Calu3 (cell line): ENCODE results near the gene FBXL17. TPM values are rescaled to one million over a fixed set of nuclear protein-coding genes. Genes with fewer than 3 reads are reported as not detected.

Source experiments
- BruUV-seq: library from RNA; stranded (reverse); fragments of 400-500 nt; replicated peaks from 2 replicates; lab custom pipeline; 2021; lab: Mats Ljungman, UMichigan
- CTCF ChIA-PET: fragments of 300-600 bp; sonication (Branson Sonifier 250); formaldehyde crosslinking; loops from one replicate; lab custom pipeline; 2022; ENCODE audit warnings: antibody characterized with exemption; lab: Charles Lee
- DNase-seq: peaks from one replicate; pipeline ENCODE4 v3.0.0; 2022
- H3K27ac Mint-ChIP-seq: one replicate; pipeline ENCODE4 v1.8.0; 2022; ENCODE audit warnings: mixed read lengths; ENCODE audit not compliant: unreplicated experiment
- H3K27me3 Mint-ChIP-seq: one replicate; pipeline ENCODE4 v1.8.0; 2022; ENCODE audit warnings: mixed read lengths; ENCODE audit not compliant: unreplicated experiment
- H3K36me3 Mint-ChIP-seq: one replicate; pipeline ENCODE4 v1.8.0; 2022; ENCODE audit warnings: mild to moderate bottlenecking, moderate library complexity, mixed read lengths; ENCODE audit not compliant: insufficient read depth, unreplicated experiment
- H3K4me1 Mint-ChIP-seq: one replicate; pipeline ENCODE4 v1.8.0; 2022; ENCODE audit warnings: mild to moderate bottlenecking, low read depth, mixed read lengths; ENCODE audit not compliant: unreplicated experiment
- H3K4me3 Mint-ChIP-seq: one replicate; pipeline ENCODE4 v1.8.0; 2022; ENCODE audit warnings: mild to moderate bottlenecking, low read depth, moderate library complexity, mixed read lengths; ENCODE audit not compliant: unreplicated experiment
- H3K9me3 Mint-ChIP-seq: one replicate; pipeline ENCODE4 v1.8.0; 2022; ENCODE audit warnings: low read depth, mixed read lengths; ENCODE audit not compliant: unreplicated experiment
- intact Hi-C: fragments of 100-400 bp; cut with micrococcal nuclease; formaldehyde crosslinking; loops from one replicate; pipeline ENCODE4 v1.10.0; 2022; ENCODE audit not compliant: unreplicated experiment
- total RNA-seq: library from RNA; stranded (reverse); gene quantifications from 2 replicates; pipeline ENCODE4 v1.2.3, GENCODE V29; 2022
- TF ChIP-seq, protein P1 (sequence below): fragments of 200-600 bp; IDR thresholded peaks from one replicate; pipeline ENCODE4 v1.8.0; 2022; ENCODE audit warnings: antibody characterized with exemption; ENCODE audit not compliant: unreplicated experiment

Gene FBXL17
- total RNA-seq, 1 experiment from 2014 or later: 19.6 TPM

- CTCF ChIA-PET: interaction anchor here (0.6 to 0.8 kb wide), 2 partner anchors 8 to 70 kb away, joined by 4 to 7 read pairs; no protein-coding TSS in a partner anchor
- Mint-ChIP-seq H3K4me3 (no peak overlapping the region), H3K27ac (no peak overlapping the region), H3K36me3 (peaks cover 14% of the 10 kb centered on the region), H3K27me3 (no peaks in the 10 kb centered on the region), H3K9me3 (no peaks in the 10 kb centered on the region), H3K4me1 (peaks cover 19% of the 10 kb centered on the region)
- no peak for DNase-seq
- TF ChIP-seq, protein P1, sequence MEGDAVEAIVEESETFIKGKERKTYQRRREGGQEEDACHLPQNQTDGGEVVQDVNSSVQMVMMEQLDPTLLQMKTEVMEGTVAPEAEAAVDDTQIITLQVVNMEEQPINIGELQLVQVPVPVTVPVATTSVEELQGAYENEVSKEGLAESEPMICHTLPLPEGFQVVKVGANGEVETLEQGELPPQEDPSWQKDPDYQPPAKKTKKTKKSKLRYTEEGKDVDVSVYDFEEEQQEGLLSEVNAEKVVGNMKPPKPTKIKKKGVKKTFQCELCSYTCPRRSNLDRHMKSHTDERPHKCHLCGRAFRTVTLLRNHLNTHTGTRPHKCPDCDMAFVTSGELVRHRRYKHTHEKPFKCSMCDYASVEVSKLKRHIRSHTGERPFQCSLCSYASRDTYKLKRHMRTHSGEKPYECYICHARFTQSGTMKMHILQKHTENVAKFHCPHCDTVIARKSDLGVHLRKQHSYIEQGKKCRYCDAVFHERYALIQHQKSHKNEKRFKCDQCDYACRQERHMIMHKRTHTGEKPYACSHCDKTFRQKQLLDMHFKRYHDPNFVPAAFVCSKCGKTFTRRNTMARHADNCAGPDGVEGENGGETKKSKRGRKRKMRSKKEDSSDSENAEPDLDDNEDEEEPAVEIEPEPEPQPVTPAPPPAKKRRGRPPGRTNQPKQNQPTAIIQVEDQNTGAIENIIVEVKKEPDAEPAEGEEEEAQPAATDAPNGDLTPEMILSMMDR: no peak
- no TSS peak for BruUV-seq
- intact Hi-C loops: no loop called here
Measured at GRCh38 chr5:108386345-108387061, 4.6 kb upstream of the FBXL17 start.

GRCh38 chr5:108384741-108385140 lies 2.8 kb upstream of the FBXL17 start:
- CTCF ChIA-PET: no interaction called here
- TF ChIP-seq, protein P1: no peak
- no peak overlapping the region for H3K27ac Mint-ChIP-seq
- peaks cover 29% of the 10 kb centered on the region for H3K36me3 Mint-ChIP-seq
- no peaks in the 10 kb centered on the region for H3K9me3 Mint-ChIP-seq
- no peak for DNase-seq
- intact Hi-C loops: no loop called here
- H3K27me3 Mint-ChIP-seq: no peaks in the 10 kb centered on the region
- no peak overlapping the region for H3K4me3 Mint-ChIP-seq
- BruUV-seq: no TSS peak
- peaks cover 19% of the 10 kb centered on the region for H3K4me1 Mint-ChIP-seq

GRCh38 chr5:108382784-108383330 lies 959 bp upstream of the FBXL17 start:
- DNase-seq: peak; percentile 15
- intact Hi-C loops: no loop called here
- H3K4me1 Mint-ChIP-seq: peaks cover 34% of the 10 kb centered on the region
- H3K27ac Mint-ChIP-seq: peak overlapping the region; percentile 73
- no peaks in the 10 kb centered on the region for H3K9me3 Mint-ChIP-seq
- H3K36me3 Mint-ChIP-seq: peaks cover 29% of the 10 kb centered on the region
- H3K27me3 Mint-ChIP-seq: no peaks in the 10 kb centered on the region
- no TSS peak for BruUV-seq
- CTCF ChIA-PET: interaction anchor here (0.6 to 0.7 kb wide), 3 partner anchors 87 to 123 kb away, joined by 3 to 7 read pairs (median 5); no protein-coding TSS in a partner anchor
- H3K4me3 Mint-ChIP-seq: peak overlapping the region; percentile 67
- TF ChIP-seq, protein P1: no peak

DNA sequence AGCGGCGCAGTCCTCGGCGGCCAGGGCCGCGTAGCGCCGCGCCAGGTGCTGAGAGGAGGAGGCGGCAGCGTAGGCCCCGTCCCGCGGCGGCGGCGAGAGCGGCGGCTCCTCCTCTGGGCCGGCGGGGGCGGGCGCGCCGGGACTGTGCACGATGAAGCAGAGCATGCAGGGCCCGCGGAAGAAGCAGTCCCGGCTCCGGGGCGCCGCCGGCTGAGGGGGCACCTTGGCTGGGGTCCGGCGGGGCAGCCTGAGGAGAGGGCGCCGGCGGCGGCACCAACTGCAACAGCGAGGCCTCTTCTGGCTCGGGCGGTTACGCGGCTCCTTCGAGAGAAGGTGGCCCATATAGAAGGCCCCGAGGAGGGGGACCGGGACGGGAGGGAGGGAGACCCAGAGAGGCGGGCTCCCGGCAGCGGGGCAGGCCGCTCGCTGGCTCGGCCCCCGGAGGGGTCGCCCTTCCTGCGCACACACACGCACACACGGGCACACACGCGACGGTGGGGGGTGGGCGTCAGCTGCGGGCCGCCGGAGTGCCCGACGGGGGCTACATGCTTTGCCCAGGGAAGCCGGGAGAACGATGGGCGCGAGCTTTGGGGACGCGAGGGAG lies 446 bp downstream of the FBXL17 start:
- CTCF ChIA-PET: no interaction called here
- Mint-ChIP-seq H3K4me3 (peak overlapping the region; percentile 67), H3K9me3 (peaks cover 6% of the 10 kb centered on the region), H3K27me3 (no peaks in the 10 kb centered on the region), H3K36me3 (peaks cover 29% of the 10 kb centered on the region), H3K27ac (peak overlapping the region; percentile 73), H3K4me1 (peaks cover 27% of the 10 kb centered on the region)
- intact Hi-C loops: no loop called here
- peak; percentile 81 for DNase-seq
- TF ChIP-seq, protein P1: no peak
- BruUV-seq: no TSS peak
